Astrocyte of the cerebellum (primary cell): Measurements from ENCODE around the gene STX7.

ENCODE experiments used
- DNase-seq: peaks from one replicate; pipeline ENCODE4 v3.0.0-alpha.2; 2011; ENCODE audit warnings: low read depth
- H3K4me3 ChIP-seq: 2 replicates; pipeline ENCODE4 v1.5.1; 2011; ENCODE audit warnings: mild to moderate bottlenecking, low read depth, low read length, moderate library complexity
- in situ Hi-C: cut with HindIII; loops from 2 replicates; pipeline ENCODE4 v1.10.0; 2017; ENCODE audit warnings: low sequenced_read_pairs
- TF ChIP-seq, protein P1 (sequence below): IDR thresholded peaks from 2 replicates; pipeline ENCODE4 v1.5.1; 2012; ENCODE audit warnings: low read length, low read depth, moderate library complexity, mild to moderate bottlenecking; ENCODE audit errors: missing control alignments

STX7 gene

DNA sequence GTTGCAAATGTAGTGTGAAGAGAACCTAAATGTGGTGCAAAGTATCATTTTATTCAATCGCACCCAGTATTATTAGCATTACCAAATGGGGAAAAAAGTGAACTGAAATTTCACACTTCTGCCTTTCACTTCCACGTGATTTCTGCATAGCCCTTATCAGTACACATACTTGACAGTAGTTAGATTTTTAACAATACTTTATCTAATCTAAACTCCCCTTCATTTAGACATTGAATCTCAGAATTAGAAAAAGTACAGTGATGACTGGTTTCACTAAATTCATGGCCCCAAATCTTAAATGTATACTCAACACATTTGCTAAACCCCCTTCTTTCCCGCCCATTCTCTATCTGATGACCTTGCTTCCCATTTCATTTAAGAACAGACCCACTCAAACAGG lies 14.3 kb downstream of the STX7 start:
- no peak for DNase-seq
- in situ Hi-C loops: no loop called here
- H3K4me3 ChIP-seq: no peak overlapping the region
- TF ChIP-seq, protein P1, sequence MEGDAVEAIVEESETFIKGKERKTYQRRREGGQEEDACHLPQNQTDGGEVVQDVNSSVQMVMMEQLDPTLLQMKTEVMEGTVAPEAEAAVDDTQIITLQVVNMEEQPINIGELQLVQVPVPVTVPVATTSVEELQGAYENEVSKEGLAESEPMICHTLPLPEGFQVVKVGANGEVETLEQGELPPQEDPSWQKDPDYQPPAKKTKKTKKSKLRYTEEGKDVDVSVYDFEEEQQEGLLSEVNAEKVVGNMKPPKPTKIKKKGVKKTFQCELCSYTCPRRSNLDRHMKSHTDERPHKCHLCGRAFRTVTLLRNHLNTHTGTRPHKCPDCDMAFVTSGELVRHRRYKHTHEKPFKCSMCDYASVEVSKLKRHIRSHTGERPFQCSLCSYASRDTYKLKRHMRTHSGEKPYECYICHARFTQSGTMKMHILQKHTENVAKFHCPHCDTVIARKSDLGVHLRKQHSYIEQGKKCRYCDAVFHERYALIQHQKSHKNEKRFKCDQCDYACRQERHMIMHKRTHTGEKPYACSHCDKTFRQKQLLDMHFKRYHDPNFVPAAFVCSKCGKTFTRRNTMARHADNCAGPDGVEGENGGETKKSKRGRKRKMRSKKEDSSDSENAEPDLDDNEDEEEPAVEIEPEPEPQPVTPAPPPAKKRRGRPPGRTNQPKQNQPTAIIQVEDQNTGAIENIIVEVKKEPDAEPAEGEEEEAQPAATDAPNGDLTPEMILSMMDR: no peak

GRCh38 chr6:132496519-132497180 lies 16.3 kb downstream of the STX7 start:
- no peak overlapping the region for H3K4me3 ChIP-seq
- TF ChIP-seq, protein P1: no peak
- no peak for DNase-seq
- in situ Hi-C loops: no loop called here

- in situ Hi-C loops: no loop called here
- no peak for DNase-seq
- H3K4me3 ChIP-seq: no peak overlapping the region
- TF ChIP-seq, protein P1: no peak
Measured at GRCh38 chr6:132495604-132496079, 17.3 kb downstream of the STX7 start.

DNA sequence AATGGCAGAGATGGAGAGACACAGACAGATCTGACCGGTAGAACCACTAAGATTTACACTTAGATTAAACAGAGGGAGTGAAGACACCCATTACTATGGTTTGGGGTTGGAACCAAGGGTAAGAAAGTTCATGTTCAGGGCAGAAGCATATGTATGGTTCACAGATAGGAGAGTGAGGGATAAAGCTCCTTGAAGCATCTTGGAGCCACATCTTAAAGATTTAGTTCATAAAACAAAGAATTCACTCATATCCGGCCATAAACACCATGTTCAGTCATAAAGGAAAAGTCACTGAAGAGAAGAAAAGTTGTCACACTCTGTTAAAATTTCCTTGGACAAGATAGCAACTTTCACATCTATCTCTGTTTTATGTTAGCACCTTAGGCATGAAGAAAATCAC lies 18.0 kb downstream of the STX7 start:
- DNase-seq: no peak
- H3K4me3 ChIP-seq: no peak overlapping the region
- TF ChIP-seq, protein P1: no peak
- in situ Hi-C loops: no loop called here

GRCh38 chr6:132491881-132492280 lies 21.0 kb downstream of the STX7 start:
- DNase-seq: no peak
- no peak overlapping the region for H3K4me3 ChIP-seq
- TF ChIP-seq, protein P1: no peak
- in situ Hi-C loops: no loop called here

DNA sequence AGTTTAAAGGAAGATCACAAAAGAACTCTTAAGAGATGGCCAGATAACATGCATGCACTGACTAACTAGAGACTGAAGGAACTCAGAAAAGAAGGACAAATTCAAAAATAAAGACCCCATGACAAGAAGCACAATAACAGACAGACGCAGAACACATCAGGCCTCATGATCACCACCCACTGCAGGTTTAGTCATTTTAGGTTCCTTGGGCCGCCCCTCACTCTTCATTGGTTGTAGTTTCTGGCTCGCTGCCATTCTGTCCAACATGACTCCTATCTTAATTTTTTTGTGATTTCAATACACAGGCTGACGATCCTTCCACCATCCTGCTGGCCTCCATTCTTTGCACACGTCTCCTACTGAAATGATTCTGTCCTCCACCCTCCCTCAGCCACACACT lies 21.6 kb downstream of the STX7 start:
- in situ Hi-C loops: no loop called here
- TF ChIP-seq, protein P1: no peak
- DNase-seq: peak; percentile 40
- no peak overlapping the region for H3K4me3 ChIP-seq
